ENCODE results near the gene C1orf167.

GRCh38 chr1:11831945-11832725 lies 70.1 kb downstream of the C1orf167 start:
- no peak for TF ChIP-seq CTCF (IDR thresholded peaks at IDR 0.05)
- no peak for TF ChIP-seq POLR2A (IDR thresholded peaks at IDR 0.05)
